GM12878 (cell line): ENCODE results near the gene GSTM2. TPM values are rescaled to one million over a fixed set of nuclear protein-coding genes. Genes with fewer than 3 reads are reported as not detected.

ENCODE experiments used
- ATAC-seq: fragments of 200-7000 bp; cut with Tn5 transposase; 3 replicates; pipeline ENCODE4 v1.9.1; 2020; ENCODE audit warnings: mild to moderate bottlenecking, moderate library complexity
- BruUV-seq: library from RNA; stranded (reverse); fragments of 400-500 nt; replicated peaks from 2 replicates; lab custom pipeline; 2021; lab: Mats Ljungman, UMichigan
- CTCF ChIA-PET: fragments of 300-600 bp; sonication (Branson Sonifier 250); formaldehyde crosslinking; extraction: SDS; loops from one replicate; lab custom pipeline; 2021; ENCODE audit warnings: inconsistent platforms; lab: Yijun Ruan, JAX
- POLR2A ChIA-PET: fragments of 350-600 bp; formaldehyde crosslinking; extraction: SDS; loops from one replicate; lab custom pipeline; 2021; ENCODE audit warnings: inconsistent platforms; lab: Charles Lee
- RAD21 ChIA-PET: fragments of 300-600 bp; sonication (Branson Sonifier 250); formaldehyde crosslinking; loops from one replicate; lab custom pipeline; 2023; ENCODE audit warnings: antibody characterized with exemption; ENCODE audit not compliant: unreplicated experiment; lab: Charles Lee
- SMC1A ChIA-PET: fragments of 300-600 bp; sonication (Branson Sonifier 250); formaldehyde crosslinking; loops from one replicate; lab custom pipeline; 2023; ENCODE audit not compliant: unreplicated experiment, uncharacterized antibody; lab: Charles Lee
- DNase-seq: peaks from one replicate; pipeline ENCODE4 v3.0.0-alpha.2; 2011; ENCODE audit warnings: low read depth, low spot score
- FAIRE-seq: peaks from 3 replicates; lab custom pipeline; 2011; peaks lifted over from hg19 to GRCh38; lab: Jason Lieb, UNC
- H2AFZ ChIP-seq: 2 replicates; pipeline ENCODE4 v1.6.0; 2011; ENCODE audit warnings: low read depth, low read length, control low read depth; ENCODE audit not compliant: control insufficient read depth
- H3K27ac ChIP-seq: 2 replicates; pipeline ENCODE4 v1.5.1; 2011; ENCODE audit warnings: control low read depth; ENCODE audit not compliant: control insufficient read depth, insufficient read depth
- H3K27me3 ChIP-seq, 2 experiments: replicated peaks in 1 of 2; 2 replicates each; pipeline versions ENCODE4 v1.6.0 to v1.6.1; 2011; ENCODE audit warnings: low read length in 1 of 2; ENCODE audit not compliant: control insufficient read depth in 2 of 2, insufficient read depth in 2 of 2
- H3K36me3 ChIP-seq, 2 experiments: 2 replicates each; pipeline ENCODE4 v1.5.1; 2011; ENCODE audit warnings: low read length in 1 of 2; ENCODE audit not compliant: control insufficient read depth in 2 of 2, insufficient read depth in 2 of 2
- H3K4me1 ChIP-seq: 2 replicates; pipeline ENCODE4 v1.6.1; 2011; ENCODE audit warnings: mild to moderate bottlenecking, low read length, moderate library complexity, mixed read lengths; ENCODE audit not compliant: control insufficient read depth, insufficient read depth
- H3K4me2 ChIP-seq: 2 replicates; pipeline ENCODE4 v1.6.0; 2011; ENCODE audit warnings: control low read depth; ENCODE audit not compliant: control insufficient read depth, insufficient read depth
- H3K4me3 ChIP-seq: fragments of 200-600 bp; sonication (generic); 2 replicates; pipeline ENCODE4 v1.5.1; 2016
- H3K79me2 ChIP-seq: 2 replicates; pipeline ENCODE4 v1.6.0; 2011; ENCODE audit warnings: low read length; ENCODE audit not compliant: control insufficient read depth, insufficient read depth
- H3K9ac ChIP-seq: 2 replicates; pipeline ENCODE4 v1.8.0; 2011; ENCODE audit warnings: low read length, control low read depth, mixed read lengths; ENCODE audit not compliant: control insufficient read depth, insufficient read depth
- H3K9me3 ChIP-seq: replicated peaks from 3 replicates; pipeline ENCODE4 v1.5.1; 2011; ENCODE audit warnings: mild to moderate bottlenecking, low read length; ENCODE audit not compliant: control insufficient read depth, insufficient read depth
- H4K20me1 ChIP-seq: 2 replicates; pipeline ENCODE4 v1.6.0; 2011; ENCODE audit not compliant: control insufficient read depth, insufficient read depth
- BCL11A ChIP-seq: IDR thresholded peaks from 2 replicates; pipeline ENCODE4 v1.6.1; 2011; ENCODE audit warnings: low read depth, low read length
- BMI1 ChIP-seq: fragments of 450-650 bp; IDR thresholded peaks from 2 replicates; pipeline ENCODE4 v1.6.1; 2016; ENCODE audit warnings: mild to moderate bottlenecking, moderate library complexity, borderline replicate concordance
- CBFB ChIP-seq: IDR thresholded peaks from 2 replicates; pipeline ENCODE4 v1.6.1; 2016; ENCODE audit warnings: antibody characterized with exemption, low read depth
- CBX5 ChIP-seq: sonication (generic); IDR thresholded peaks from 2 replicates; pipeline ENCODE4 v1.6.1; 2016; ENCODE audit warnings: low read depth, moderate library complexity, mild to moderate bottlenecking, inconsistent platforms
- CHD4 ChIP-seq: fragments of 200-600 bp; sonication (generic); IDR thresholded peaks from 2 replicates; pipeline ENCODE4 v1.6.1; 2016; ENCODE audit warnings: mild to moderate bottlenecking
- IRF4 ChIP-seq: IDR thresholded peaks from 2 replicates; pipeline ENCODE4 v1.6.1; 2011; ENCODE audit warnings: low read depth, low read length
- MTA2 ChIP-seq: fragments of 450-650 bp; IDR thresholded peaks from 2 replicates; pipeline ENCODE4 v1.6.1; 2016; ENCODE audit warnings: low read depth, mild to moderate bottlenecking, moderate library complexity
- MXI1 ChIP-seq: fragments of 150-350 bp; IDR thresholded peaks from 2 replicates; pipeline ENCODE4 v1.6.1; 2011; ENCODE audit warnings: low read depth, mild to moderate bottlenecking, inconsistent platforms, low read length, improper control_type of control experiment
- NR2C1 ChIP-seq: fragments of 450-650 bp; IDR thresholded peaks from 2 replicates; pipeline ENCODE4 v1.6.1; 2017; ENCODE audit warnings: antibody characterized with exemption, mild to moderate bottlenecking, moderate library complexity
- NR2C2 ChIP-seq: IDR thresholded peaks from 2 replicates; pipeline ENCODE4 v1.6.1; 2011; ENCODE audit warnings: borderline replicate concordance, low read depth; ENCODE audit not compliant: control insufficient read depth, insufficient read length
- POU2F2 ChIP-seq: IDR thresholded peaks from 3 replicates; pipeline ENCODE4 v1.6.1; 2011; ENCODE audit warnings: low read depth, mild to moderate bottlenecking, low read length, borderline replicate concordance
- PRDM15 ChIP-seq: fragments of 450-650 bp; formaldehyde crosslinking; IDR thresholded peaks from 2 replicates; pipeline ENCODE4 v1.4.0; 2020; ENCODE audit warnings: mild to moderate bottlenecking, moderate library complexity
- SUPT20H ChIP-seq: IDR thresholded peaks from 2 replicates; pipeline ENCODE4 v1.6.1; 2011; ENCODE audit warnings: low read depth, mild to moderate bottlenecking, low read length, moderate library complexity, borderline replicate concordance; ENCODE audit not compliant: control insufficient read depth
- TCF7 ChIP-seq: IDR thresholded peaks from 2 replicates; pipeline ENCODE4 v1.6.1; 2014; ENCODE audit warnings: antibody characterized with exemption, borderline replicate concordance
- USF2 ChIP-seq: IDR thresholded peaks from 2 replicates; pipeline ENCODE4 v1.6.1; 2011; ENCODE audit warnings: low read depth, low read length, improper control_type of control experiment, borderline replicate concordance
- WGBS: methylation state at CpG from one replicate; pipeline ENCODE4 v1.1.6; 2016; ENCODE audit warnings: low lambda C conversion rate; ENCODE audit not compliant: insufficient replicate concordance, insufficient coverage; ENCODE audit errors: missing lambda C conversion rate; 5-methylcytosine and 5-hydroxymethylcytosine counted together
- in situ Hi-C: fragments of 300-500 bp; cut with MboI; formaldehyde crosslinking; loops from 9 replicates; pipeline ENCODE4 v1.14.3; 2018; ENCODE audit warnings: mixed read lengths
- intact Hi-C: fragments of 100-400 bp; cut with micrococcal nuclease; formaldehyde crosslinking; loops from one replicate; pipeline ENCODE4 v1.14.2; 2022; ENCODE audit not compliant: unreplicated experiment
- polyA plus RNA-seq, 11 experiments: library from polyadenylated mRNA; depleted of rRNA in 4 of 11; unstranded in 6 of 11; stranded (reverse) in 5 of 11; fragments of >200 nt; fragmentation: Nextera tagmentation in 4 of 11; fragmentation: Illumina TruSeq in 1 of 11; extraction: Ambion mirVana in 4 of 11; extraction: Trizol in 1 of 11; gene quantifications; 1 replicate in 1 of 11; 2 replicates in 10 of 11; pipeline versions ENCODE4 v1.2.1 to v1.2.3, GENCODE V29; 2011 to 2016; ENCODE audit warnings: inconsistent platforms in 2 of 11, missing spikeins in 2 of 11, low read depth in 1 of 11
- total RNA-seq, 4 experiments: library from RNA; depleted of rRNA in 3 of 4; stranded (reverse); fragments of >200 nt in 3 of 4; fragmentation: Illumina TruSeq in 1 of 4; extraction: Trizol in 1 of 4; gene quantifications; 2 replicates each; pipeline versions ENCODE4 v1.2.1 to v1.2.3, GENCODE V29; 2013 to 2021

GSTM2 gene
- total and polyA plus RNA-seq, 10 of the 15 experiments (the other 5 are each of a cell fraction or from before 2014, with no cell fraction given): 8.3 to 32.3 (median 20.2) TPM

- no peak for TF ChIP-seq NR2C1
- no peak for TF ChIP-seq CBX5
- TF ChIP-seq PRDM15 (CRISPR knock-in tag): no peak
- TF ChIP-seq, all 136 proteins: peak for 10
Measured at GRCh38 chr1:109687641-109688499, 20.0 kb downstream of the GSTM2 start, which contains the start of gene GSTM1 (continued).

- H3K4me3 ChIP-seq: no peak overlapping the region
- no TSS peak for BruUV-seq
- H3K27me3 ChIP-seq: no peaks in the 10 kb centered on the region
- H4K20me1 ChIP-seq: no peaks in the 10 kb centered on the region
- no peaks in the 10 kb centered on the region for H3K4me1 ChIP-seq
- no peak overlapping the region for H3K4me2 ChIP-seq
- H3K9me3 ChIP-seq: no peaks in the 10 kb centered on the region; the same call in 2 of the 3 replicates
- no peak for ATAC-seq
- TF ChIP-seq MXI1 (no peak), POU2F2 (no peak), BCL11A (no peak), CHD4 (no peak), SUPT20H (no peak), CBX5 (no peak), IRF4 (no peak), MTA2 (no peak), BMI1 (no peak), NR2C2 (no peak), CBFB (no peak), TCF7 (no peak), USF2 (no peak)
- in situ Hi-C loops: no loop called here
- H3K36me3 ChIP-seq: no peaks in the 10 kb centered on the region
- SMC1A ChIA-PET: interaction anchor here (2.4 kb wide), 1 partner anchor 50 kb away, joined by 7 read pairs; no protein-coding TSS in a partner anchor
- no peak overlapping the region for H3K27ac ChIP-seq
- RAD21 ChIA-PET: no interaction called here
- H3K9ac ChIP-seq: no peak overlapping the region
- FAIRE-seq: no peak
- no peaks in the 10 kb centered on the region for H3K79me2 ChIP-seq
- DNase-seq: no peak
- 100% methylated on average over 6 of the region's 6 CpGs for WGBS
- CTCF ChIA-PET: interaction anchor here (1.3 to 3.2 kb wide), 2 partner anchors 50 to 294 kb away, joined by 5 to 34 read pairs; partner anchors contain the start of gene AHCYL1
- POLR2A ChIA-PET: no interaction called here
- intact Hi-C loops: loop anchor here (5.0 kb wide), 1 partner anchor 48 kb away; no protein-coding TSS in a partner anchor
- no peak overlapping the region for H2AFZ ChIP-seq
Measured at GRCh38 chr1:109689844-109690405, 22.1 kb downstream of the GSTM2 start.
